Stimulated activated CD4-positive, alpha-beta T cell treated with anti-CD3 and anti-CD28 coated beads, Interleukin-15, amount 100 ng/mL, for 1 hour (primary cell): Measurements from ENCODE around the gene IPO5.
"Not testable (repeated sequence)": the region's sequence is repeated elsewhere in the genome, so short reads cannot be mapped to it uniquely, and the experiment has no call there.

Source experiments
- DNase-seq, 2 donors: peaks; one replicate each; pipeline ENCODE4 v3.0.0-alpha.2; 2020; ENCODE audit warnings: low read depth in 1 of 2, low spot score in 1 of 2

IPO5 gene

GRCh38 chr13:97948041-97948440, 5.4 kb upstream of the IPO5 start:
- no peak for DNase-seq

DNA sequence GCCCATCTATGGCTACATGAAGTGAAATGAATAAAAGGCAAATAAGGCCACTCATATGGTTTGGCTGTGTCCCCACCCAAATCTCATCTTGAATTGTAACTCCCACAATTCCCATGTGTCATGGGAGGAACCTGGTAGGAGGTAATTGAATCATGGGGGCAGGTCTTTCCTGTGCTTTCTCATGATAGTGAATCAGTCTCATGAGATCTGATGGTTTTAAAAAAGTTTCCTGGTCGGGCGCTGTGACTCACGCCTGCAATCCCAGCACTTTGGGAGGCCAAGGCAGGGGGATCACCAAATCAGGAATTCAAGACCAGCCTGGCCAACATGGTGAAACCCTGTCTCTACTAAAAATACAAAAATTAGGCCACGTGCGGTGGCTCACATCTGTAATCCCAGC, 4.2 kb upstream of the IPO5 start:
- DNase-seq = not testable (repeated sequence)

DNA sequence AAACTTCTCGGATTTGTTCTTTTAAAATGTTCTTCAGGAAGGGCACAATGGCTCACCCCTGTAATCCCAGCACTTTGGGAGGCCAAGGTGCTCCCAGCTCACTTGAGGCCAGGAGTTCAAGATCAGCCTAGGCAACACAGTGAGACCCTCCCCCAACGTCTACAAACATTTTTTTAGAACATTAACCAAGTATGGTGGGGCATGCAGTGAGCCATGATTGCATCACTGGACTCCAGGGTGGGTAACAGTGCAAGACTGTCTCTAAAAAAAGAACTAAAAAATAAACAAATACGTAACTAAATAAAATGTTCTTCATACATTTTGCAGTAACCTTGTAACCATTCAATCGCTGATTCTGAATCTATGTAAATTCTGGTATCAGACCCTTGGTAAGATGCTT, 2.1 kb upstream of the IPO5 start:
- DNase-seq = no peak

GRCh38 chr13:97952831-97953230, 644 bp upstream of the IPO5 start:
- DNase-seq = not testable (repeated sequence)

- no peak for DNase-seq
Observed at GRCh38 chr13:97961340-97961739, 7.9 kb downstream of the IPO5 start.

DNA sequence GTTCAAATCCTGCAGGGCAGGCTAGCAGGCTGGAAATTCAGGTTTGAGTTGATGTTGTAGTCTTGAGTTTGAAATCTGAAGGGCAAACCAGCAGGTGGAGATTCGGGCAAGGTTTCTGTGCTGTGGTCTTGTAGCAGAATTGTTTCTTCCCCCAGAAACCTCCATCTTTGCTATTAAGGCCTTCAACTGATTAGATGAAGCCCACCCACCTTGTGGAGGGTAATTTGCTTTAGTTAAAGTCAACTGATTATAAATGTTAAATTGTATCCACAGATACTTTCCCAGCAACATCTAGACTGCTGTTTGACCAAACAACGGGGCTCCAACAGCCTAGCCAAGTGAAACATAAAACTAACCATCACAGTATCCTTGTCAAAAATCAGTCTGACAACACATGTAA, 9.4 kb downstream of the IPO5 start:
- no peak for DNase-seq

GRCh38 chr13:97967226-97967625, 13.8 kb downstream of the IPO5 start:
- no peak for DNase-seq

GRCh38 chr13:97967948-97968347, 14.5 kb downstream of the IPO5 start:
- no peak for DNase-seq

- DNase-seq = no peak
Observed at GRCh38 chr13:97971519-97971918, 18.0 kb downstream of the IPO5 start.

DNA sequence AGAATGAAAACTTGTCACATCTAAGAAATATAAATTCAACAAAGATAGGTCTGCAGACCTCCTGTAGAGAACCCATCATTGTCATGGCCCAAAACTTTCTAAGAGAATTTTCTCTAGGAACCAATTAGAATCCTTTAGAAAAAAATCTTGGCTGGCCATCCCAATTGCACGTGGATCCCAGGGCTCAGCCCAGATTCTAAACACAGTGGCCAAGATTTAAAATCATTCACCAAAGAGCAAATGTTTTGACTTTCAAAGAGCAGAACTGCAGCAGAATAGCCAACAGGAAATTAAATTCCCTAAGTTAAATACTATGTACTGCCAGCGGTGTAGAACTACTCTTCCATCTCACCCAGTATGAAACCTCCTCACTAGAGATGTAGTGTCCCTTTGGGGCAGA, 21.3 kb downstream of the IPO5 start:
- DNase-seq = no peak

GRCh38 chr13:97975280-97975847, 21.9 kb downstream of the IPO5 start:
- no peak for DNase-seq

DNA sequence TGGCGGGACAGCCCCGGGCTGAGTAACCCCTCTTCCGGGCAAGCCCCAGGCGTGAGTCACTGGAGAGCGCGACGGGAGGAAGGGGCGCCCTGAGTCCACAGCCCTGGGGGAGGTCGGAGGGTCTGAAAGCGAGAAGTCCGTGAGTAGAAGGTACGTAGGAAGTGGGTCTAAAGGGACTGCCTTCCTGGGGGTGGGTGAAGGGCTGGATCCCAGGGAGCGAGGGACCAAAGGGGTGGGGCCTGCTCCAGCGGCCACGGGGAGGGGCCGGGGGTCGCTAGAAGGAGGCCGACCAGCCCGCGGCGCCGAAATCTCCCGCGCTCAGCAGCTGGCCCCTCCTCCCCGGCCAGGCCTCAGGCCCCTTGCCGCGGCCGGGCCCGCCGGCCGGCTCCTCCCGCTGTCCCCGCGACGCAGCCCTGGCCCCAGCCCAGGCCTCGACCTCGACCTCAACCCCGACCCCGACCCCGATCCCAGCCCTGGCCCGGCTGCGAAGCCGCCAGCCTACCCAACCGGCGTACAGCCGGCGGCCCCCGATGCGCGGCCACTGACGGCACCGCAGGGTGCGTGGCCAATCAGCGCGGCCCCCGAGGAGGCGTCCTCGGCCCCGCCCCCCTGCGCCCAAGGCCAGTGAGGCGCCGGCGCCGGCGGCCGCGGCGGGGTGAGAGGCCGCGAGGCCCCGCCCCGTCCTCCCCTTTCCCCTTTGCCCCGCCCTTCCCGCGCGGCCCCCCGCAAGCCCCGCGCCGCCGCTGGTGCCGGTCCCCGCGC, 22.6 kb downstream of the IPO5 start:
- peak; percentile 83 to 89 for DNase-seq

GRCh38 chr13:97976610-97977521, 23.4 kb downstream of the IPO5 start:
- no peak for DNase-seq

DNA sequence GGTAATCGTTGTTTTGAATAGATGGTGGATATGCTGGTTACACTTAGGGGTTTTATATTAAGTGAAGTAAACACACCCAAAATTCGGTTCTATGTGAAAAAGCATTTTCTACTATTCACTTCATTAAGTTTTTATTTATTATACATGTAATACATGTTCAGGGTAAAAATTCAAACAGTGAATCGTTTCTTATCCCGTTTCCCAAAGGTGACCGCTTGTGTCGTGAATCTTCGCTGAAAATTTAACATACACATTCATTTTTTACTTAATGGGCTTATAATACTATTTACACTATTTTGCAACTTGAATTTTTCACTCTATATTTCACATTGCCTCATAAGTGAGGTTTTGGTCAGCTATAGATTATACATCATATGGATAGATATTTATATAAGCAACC, 24.5 kb downstream of the IPO5 start:
- no peak for DNase-seq

DNA sequence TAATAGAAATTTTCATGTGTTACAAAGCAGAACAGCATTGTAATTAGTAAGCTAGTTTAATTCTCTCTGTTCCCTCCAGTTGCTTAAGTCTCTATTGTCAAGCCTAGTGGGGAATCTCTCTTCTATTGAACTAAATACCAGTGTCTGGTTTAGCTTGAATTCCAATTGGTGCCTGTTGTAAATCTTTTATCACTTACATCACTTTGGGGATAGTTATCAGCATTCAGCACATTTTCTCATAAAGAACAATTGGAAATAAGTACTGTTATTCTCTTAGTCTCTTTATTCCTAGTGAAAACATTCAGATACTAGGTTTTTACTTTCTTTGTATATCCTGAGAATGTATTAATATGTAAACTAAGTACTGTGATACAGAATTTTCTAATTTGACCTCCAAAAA, 25.2 kb downstream of the IPO5 start:
- DNase-seq = no peak

- DNase-seq = no peak
Observed at GRCh38 chr13:97979051-97979450, 25.6 kb downstream of the IPO5 start.

DNA sequence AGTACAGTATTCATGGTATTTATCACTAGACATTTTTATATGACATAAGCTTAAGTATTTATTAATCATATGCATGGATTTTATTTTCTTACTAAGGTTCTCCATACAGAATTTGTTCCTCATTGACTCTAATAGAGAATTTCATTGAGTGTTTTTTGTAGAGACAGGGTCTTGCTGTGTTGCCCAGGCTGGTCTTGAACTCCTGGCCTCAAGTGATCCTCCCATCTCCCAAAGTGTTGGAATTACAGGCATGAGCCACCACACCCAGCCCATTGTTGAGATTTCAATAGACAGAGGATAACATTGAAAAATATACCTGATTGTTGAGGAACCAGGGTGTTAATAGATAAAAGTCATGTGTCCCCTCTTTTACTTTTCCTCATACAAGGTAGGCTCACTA, 26.1 kb downstream of the IPO5 start:
- no peak for DNase-seq

GRCh38 chr13:97982286-97982685, 28.8 kb downstream of the IPO5 start:
- DNase-seq = no peak

DNA sequence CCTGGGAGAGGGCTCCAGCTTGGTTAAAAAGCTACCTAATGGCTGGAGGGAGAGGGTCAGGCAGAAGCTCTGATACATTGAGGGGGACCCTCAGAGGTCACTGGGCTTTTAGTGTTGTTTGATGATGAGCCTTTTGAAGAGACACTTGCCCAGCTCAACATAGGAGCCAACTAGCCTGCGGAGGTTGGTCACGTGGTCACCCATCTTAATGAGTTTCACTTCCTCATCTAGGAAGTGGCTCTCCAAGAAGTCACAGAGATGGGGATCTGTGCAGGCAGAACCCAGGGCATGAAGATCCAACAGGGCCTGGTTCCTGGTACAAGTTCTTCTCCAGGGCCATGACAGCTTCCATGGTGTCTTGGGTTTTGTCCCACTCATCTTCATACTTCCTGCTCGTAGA, 33.4 kb downstream of the IPO5 start:
- DNase-seq = no peak

DNA sequence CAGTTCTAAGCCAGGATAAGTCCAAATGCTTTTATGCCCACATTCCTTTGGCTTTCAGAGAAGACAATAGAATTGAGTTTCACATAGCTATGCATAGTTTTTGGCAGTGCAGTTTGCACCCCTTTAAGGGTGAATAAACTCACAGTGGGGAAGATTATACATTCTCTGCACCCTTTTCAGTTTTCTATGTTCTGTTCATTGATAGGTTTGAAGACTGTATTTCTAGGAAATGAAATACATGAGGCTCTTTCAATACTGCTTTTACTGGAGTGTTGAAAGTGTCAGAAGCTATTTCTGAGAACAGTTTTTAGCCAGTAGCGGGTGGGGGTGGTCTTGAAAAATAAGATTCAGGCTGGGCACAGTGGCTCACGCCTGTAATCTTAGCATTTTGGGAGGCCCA, 46.2 kb downstream of the IPO5 start:
- no peak for DNase-seq

DNA sequence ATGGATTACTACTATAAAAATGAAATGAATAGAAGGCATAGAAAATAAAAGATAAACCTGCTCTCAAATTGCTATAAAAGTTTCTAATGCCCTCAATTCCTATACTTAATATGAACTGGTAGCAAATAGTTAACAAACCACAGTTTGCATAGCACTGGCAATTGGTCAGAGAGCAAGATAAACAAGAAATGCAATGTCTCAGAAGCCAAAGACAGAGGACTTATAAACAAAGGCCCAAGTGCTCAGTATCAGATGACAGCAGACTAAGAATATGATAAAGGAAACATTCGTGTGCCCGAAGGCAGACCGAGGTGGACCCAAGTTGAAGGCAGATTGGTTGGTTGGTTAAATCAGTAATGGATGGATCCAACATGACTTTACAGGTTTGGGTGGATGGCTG, 50.6 kb downstream of the IPO5 start:
- DNase-seq = no peak

DNA sequence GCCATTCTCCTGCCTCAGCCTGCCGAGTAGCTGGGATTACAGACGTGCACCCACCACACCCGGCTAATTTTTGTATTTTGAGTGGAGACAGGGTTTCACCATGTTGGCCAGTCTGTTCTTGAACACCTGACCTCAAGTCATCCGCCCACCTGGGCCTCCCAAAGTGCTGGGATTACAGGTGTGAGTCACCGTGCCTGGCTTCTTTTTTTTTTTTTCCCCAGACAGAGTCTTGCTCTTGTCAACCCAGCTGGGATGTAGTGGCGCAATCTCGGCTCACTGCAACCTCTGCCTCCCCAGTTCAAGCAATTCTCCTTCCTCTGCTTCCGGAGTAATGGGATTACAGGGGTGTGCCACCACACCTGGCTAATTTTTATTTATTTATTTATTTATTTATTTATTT, 51.5 kb downstream of the IPO5 start:
- DNase-seq = not testable (repeated sequence)
